ENCODE measurements around the gene ZNF253. TPM values are rescaled to one million over a fixed set of nuclear protein-coding genes. Genes with fewer than 3 reads are reported as not detected.

Gene ZNF253
- total and polyA plus RNA-seq, 2 of the 8 experiments (the other 6 are each of a cell fraction or from before 2014, with no cell fraction given) = 8.3 to 64.0 TPM

GRCh38 chr19:19821366-19821951 is 44.2 kb upstream of the ZNF253 start, which contains the start of gene ZNF506 (continued):
- TF ChIP-seq SRF (IDR thresholded peaks at IDR 0.05; ENCODE audit: low read depth, low read length) (no peak), SIX5 (IDR thresholded peaks at IDR 0.05; ENCODE audit: low read depth, low read length) (no peak), CBX5 (IDR thresholded peaks at IDR 0.05; ENCODE audit: low read depth, low read length) (no peak), SP1 (IDR thresholded peaks at IDR 0.05; ENCODE audit: low read depth, low read length) (peak; percentile 93), RFX5 (IDR thresholded peaks at IDR 0.05; ENCODE audit: borderline replicate concordance, low read depth, low read length) (peak; percentile 31; the same call in 1 of the 2 replicates), EP300 (IDR thresholded peaks at IDR 0.05; ENCODE audit: borderline replicate concordance in 1 of 2, low read depth in 2 of 2, low read length in 2 of 2) (no peak), EGR1 (IDR thresholded peaks at IDR 0.05; ENCODE audit: borderline replicate concordance, low read depth, low read length) (no peak), SAP30 (IDR thresholded peaks at IDR 0.05; ENCODE audit: insufficient read depth, insufficient replicate concordance, low read length) (peak; percentile 92), SP2 (IDR thresholded peaks at IDR 0.05; ENCODE audit: low read length) (peak; percentile 22; the same call in 1 of the 2 replicates), CHD7 (IDR thresholded peaks at IDR 0.05; ENCODE audit: insufficient replicate concordance, low read length) (no peak), CHD2 (IDR thresholded peaks at IDR 0.05; ENCODE audit: low read length) (peak; percentile 72)

Data from H1 (cell line).